Activated T-cell treated with anti-CD3 and anti-CD28 coated beads, Interleukin-2, amount 50 U/mL, for 72 hours (primary cell): Measurements from ENCODE around the gene PLGLB2. TPM values are rescaled to one million over a fixed set of nuclear protein-coding genes. Genes with fewer than 3 reads are reported as not detected.

ENCODE experiments used
- total RNA-seq, 2 donors: library from RNA; stranded (reverse); gene quantifications; one replicate each; pipeline ENCODE4 v1.2.3, GENCODE V29; 2022

The PLGLB2 gene
- total RNA-seq, 2 donors from 2014 or later: 1.9 to 2.6 TPM

Other genes starting within 250 kb of the PLGLB2 start
- 1 to 10 TPM; 1.6 to 3.5 TPM for gene RGPD2, start 77.7 kb downstream of the PLGLB2 start, total RNA-seq